ENCODE measurements around the gene PLSCR4. TPM values are rescaled to one million over a fixed set of nuclear protein-coding genes. Genes with fewer than 3 reads are reported as not detected.

PLSCR4 gene
- total and polyA plus RNA-seq, 8 donors: 6.1 to 76.3 (median 18.6) TPM

Other genes starting within 250 kb of the PLSCR4 start
- 10 to 100 TPM; 24.5 to 99.5 (median 57.8) TPM for gene PLOD2, start 89.9 kb downstream of the PLSCR4 start, total RNA-seq
- 10 to 100 TPM; 18.1 to 37.0 (median 20.3) TPM for gene PLOD2, start 89.9 kb downstream of the PLSCR4 start, polyA plus RNA-seq
- gene PLSCR2, start 218.5 kb upstream of the PLSCR4 start, total RNA-seq: under 1 TPM in 1 of 5 donors, not detected in 4; 0.73 TPM
- gene PLSCR2, start 218.5 kb upstream of the PLSCR4 start, polyA plus RNA-seq: under 1 TPM in 1 of 3 donors, not detected in 2; 0.20 TPM